AG09309 (cell line): ENCODE data around the gene FAM174B.

Experiments
- DNase-seq: peaks from one replicate; pipeline ENCODE4 v3.0.0-alpha.2; 2010; ENCODE audit warnings: low read depth
- H3K4me3 ChIP-seq: 2 replicates; pipeline ENCODE4 v1.5.1; 2011; ENCODE audit warnings: mild to moderate bottlenecking, low read depth, low read length, moderate library complexity; ENCODE audit not compliant: control insufficient read depth
- CTCF ChIP-seq: IDR thresholded peaks from 2 replicates; pipeline ENCODE4 v1.5.1; 2011; ENCODE audit warnings: mild to moderate bottlenecking, low read depth, low read length, inconsistent platforms; ENCODE audit not compliant: insufficient read depth, control insufficient read depth; ENCODE audit errors: missing control alignments

FAM174B gene

GRCh38 chr15:92667287-92667904 is 11.8 kb upstream of the FAM174B start:
- H3K4me3 ChIP-seq = no peak overlapping the region
- DNase-seq = no peak
- TF ChIP-seq CTCF = no peak

DNA sequence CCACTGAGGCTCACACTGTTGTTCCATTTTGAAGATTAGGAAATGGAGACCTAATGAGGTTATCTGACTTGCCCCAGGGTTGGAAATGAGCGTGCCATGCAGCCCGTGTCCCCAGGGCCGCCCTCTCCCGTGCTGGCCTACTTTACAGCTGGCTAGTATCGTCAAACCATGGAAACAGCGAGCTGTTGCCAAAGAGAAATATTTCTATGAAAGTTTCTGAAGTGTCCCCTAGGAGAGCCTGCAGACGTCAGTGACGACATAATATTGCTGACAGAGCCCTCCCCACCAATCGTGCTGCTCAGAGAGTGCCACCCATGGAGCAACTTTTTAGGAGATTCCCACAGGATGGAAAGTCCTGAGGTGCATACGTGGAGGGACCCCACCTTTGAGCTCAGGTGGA is 11.2 kb upstream of the FAM174B start:
- TF ChIP-seq CTCF = no peak
- H3K4me3 ChIP-seq = no peak overlapping the region
- no peak for DNase-seq

DNA sequence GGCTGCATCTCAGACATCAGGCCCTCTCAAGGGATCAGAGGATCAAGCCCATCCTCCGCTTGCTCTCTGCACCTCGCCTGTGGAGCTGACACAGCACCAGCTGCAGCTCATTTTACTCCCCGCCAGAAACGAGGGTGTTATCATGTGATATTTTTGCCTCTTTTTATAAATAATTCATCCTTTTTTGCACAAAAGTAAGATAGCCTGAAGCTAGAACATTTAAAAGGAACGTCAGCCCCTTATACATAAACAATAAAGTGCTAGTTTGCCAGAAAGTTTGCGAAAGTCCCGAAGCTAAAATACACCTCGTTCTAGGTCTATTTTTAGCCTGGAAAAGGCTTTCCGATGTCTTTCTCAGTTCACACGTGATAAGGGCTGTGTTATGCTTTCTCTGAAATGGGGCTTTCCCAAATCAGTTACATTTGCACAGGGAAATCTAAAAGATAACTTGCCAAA is 9.6 kb upstream of the FAM174B start:
- H3K4me3 ChIP-seq = no peak overlapping the region
- no peak for DNase-seq
- TF ChIP-seq CTCF = no peak

DNA sequence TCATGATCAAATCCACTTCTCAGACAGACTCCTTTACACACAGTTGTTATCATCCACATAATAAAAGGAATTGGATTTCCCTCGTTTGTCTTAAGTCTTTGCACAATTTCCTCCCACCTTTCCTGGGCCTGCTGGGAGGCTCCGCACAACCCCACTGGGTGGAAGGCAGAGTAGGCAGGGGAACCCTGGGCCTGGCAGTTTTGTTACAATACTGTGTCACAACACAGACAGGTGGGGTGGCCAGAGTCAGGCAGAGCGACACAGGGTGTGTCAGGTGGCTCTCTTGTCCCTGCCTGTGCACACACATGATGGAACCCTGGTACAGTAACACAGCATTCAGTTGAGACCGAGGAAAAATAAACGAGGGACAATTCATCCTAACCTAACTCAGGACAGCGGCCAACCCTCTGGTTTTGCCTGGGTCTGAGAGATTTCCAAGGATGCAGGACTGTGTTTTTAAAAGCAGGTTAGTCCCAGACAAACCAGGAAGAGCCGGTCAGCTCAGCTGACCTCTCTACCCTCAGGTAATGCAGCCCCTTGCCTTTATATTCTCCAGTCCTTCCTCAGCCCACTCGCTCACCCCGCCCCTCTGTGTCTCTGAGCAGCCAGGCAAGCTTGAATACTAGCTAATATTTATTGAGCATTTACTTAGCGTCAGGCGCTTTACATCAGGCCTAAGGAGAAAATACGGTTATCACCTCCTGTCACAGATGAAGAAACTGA is 8.8 kb upstream of the FAM174B start:
- DNase-seq = no peak
- H3K4me3 ChIP-seq = no peak overlapping the region
- no peak for TF ChIP-seq CTCF

DNA sequence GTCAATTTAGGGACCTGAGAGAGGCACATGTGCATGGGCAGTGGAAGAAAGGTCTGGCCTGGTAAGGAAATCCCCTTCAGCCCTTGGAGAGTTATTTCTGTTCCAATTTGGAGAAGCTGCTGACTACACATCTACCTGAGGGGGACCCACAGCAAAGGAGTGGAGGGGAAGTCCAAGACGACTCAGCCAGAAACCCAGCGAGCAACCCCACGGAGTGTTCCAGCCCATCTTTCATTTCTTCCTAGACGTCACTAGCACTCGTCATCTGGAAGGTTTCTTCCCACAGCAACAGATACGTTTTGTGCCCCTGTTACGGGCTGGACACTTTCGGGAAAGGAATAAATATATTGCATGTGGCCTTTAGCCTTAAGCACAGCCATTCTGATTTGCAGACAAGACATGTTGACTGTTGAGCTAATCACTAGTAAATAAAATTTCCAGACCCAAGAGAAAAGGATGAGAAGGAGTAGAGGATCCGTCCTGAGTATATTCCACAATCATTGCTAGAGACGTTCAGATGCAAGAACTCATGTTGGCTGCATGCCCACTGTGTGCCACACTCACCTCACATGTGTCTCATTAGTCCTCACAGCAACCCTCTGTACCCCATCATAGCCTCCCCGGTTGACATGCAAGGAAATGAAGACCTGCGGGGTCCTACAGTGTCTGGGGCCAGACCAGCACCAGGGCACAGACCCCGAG is 7.8 kb upstream of the FAM174B start:
- no peak overlapping the region for H3K4me3 ChIP-seq
- no peak for TF ChIP-seq CTCF
- DNase-seq = no peak

DNA sequence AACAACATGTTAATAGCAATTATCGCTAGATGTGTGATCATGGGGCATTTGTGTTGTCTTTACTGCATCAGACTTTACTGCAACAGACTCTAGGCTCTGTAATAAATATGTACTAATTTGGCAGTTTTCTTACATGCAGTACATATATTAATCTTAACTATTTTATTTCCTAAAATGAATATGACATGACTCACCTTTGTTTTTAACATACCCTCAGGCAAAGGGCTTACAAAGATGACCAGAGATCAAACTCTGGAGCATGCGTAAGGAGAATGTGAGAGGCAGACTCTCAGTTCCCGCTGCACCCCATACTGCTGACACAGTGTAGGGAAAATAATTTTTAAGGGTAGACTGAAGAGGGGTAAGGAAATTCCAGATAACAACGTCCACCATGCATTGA is 7.2 kb upstream of the FAM174B start:
- no peak for TF ChIP-seq CTCF
- no peak overlapping the region for H3K4me3 ChIP-seq
- no peak for DNase-seq
